Osteoblast (primary cell): ENCODE data around the gene SINHCAF. TPM values are rescaled to one million over a fixed set of nuclear protein-coding genes. Genes with fewer than 3 reads are reported as not detected.

Experiments
- DNase-seq: peaks from one replicate; pipeline ENCODE4 v3.0.0; 2011; ENCODE audit warnings: low spot score, mixed read lengths; ENCODE audit not compliant: insufficient read length; ENCODE audit errors: missing footprints
- H2AFZ ChIP-seq: 2 replicates; pipeline ENCODE4 v1.6.0; 2011; ENCODE audit warnings: mild to moderate bottlenecking, low read length
- H3K27ac ChIP-seq: 2 replicates; pipeline ENCODE4 v1.5.1; 2011; ENCODE audit warnings: mild to moderate bottlenecking, low read depth, low read length, moderate library complexity
- H3K27me3 ChIP-seq: 2 replicates; pipeline ENCODE4 v1.6.0; 2012; ENCODE audit warnings: mild to moderate bottlenecking, control low read depth, inconsistent platforms, low read length, moderate library complexity; ENCODE audit not compliant: insufficient read depth
- H3K36me3 ChIP-seq: 2 replicates; pipeline ENCODE4 v1.5.1; 2011; ENCODE audit warnings: mild to moderate bottlenecking, low read length, control low read depth, moderate library complexity; ENCODE audit not compliant: insufficient read depth
- H3K4me1 ChIP-seq: 2 replicates; pipeline ENCODE4 v1.5.1; 2011; ENCODE audit warnings: mild to moderate bottlenecking, low read length, control low read depth, moderate library complexity; ENCODE audit not compliant: insufficient read depth
- H3K4me2 ChIP-seq: 2 replicates; pipeline ENCODE4 v1.6.0; 2011; ENCODE audit warnings: mild to moderate bottlenecking, low read length; ENCODE audit not compliant: insufficient read depth
- H3K4me3 ChIP-seq: fragments of 200-600 bp; sonication (generic); 3 replicates; pipeline ENCODE4 v1.5.1; 2012; ENCODE audit warnings: mild to moderate bottlenecking, low read length, inconsistent platforms; ENCODE audit not compliant: insufficient read depth
- H3K79me2 ChIP-seq: 2 replicates; pipeline ENCODE4 v1.6.0; 2012; ENCODE audit warnings: mild to moderate bottlenecking, low read length, control low read depth, inconsistent platforms; ENCODE audit not compliant: insufficient read depth
- H3K9me3 ChIP-seq: 2 replicates; pipeline ENCODE4 v1.5.1; 2011; ENCODE audit warnings: low read depth, low read length, control low read depth
- H4K20me1 ChIP-seq: 2 replicates; pipeline ENCODE4 v1.6.0; 2012; ENCODE audit warnings: mild to moderate bottlenecking, low read length, control low read depth; ENCODE audit not compliant: insufficient read depth
- total RNA-seq: library from RNA; depleted of rRNA; stranded (reverse); fragments of >200 nt; gene quantifications from 2 replicates; pipeline ENCODE4 v1.2.3, GENCODE V29; 2012
- TF ChIP-seq, protein P1 (sequence below): IDR thresholded peaks from 2 replicates; pipeline ENCODE4 v1.5.1; 2011; ENCODE audit warnings: mild to moderate bottlenecking, low read depth, low read length, moderate library complexity; ENCODE audit errors: extremely low read depth

The SINHCAF gene
- total RNA-seq, 1 donor, result 11.2 TPM

DNA sequence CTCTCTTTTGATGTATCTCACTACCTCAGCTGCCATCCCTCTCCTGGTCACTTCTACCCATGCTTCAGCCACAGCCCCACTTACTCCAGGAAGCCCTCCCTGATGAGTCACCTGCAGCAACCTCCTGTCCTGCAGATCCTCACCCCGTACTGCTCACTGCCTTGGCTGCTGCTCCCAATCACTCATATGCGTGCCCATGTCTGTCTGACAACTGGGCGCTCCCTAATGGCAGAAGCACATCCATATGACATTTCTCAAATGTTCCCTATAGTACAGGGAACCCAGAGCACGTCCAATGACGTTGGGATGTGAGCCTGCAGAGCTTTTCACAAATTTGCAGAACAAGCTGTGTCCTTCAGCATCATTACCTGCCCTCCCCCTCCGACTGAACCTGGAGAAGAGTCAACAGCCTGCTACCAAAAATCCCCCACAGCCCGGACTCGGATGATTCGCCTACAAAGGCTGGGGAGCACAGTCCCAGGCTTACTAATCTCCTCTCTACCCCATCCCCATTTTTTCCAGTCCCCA lies 90.0 kb downstream of the SINHCAF start:
- Histone ChIP-seq H3K4me2 (no peak overlapping the region), H3K27me3 (peaks cover 53% of the 10 kb centered on the region), H2AFZ (no peak overlapping the region), H3K27ac (no peak overlapping the region), H3K79me2 (no peaks in the 10 kb centered on the region), H3K4me1 (no peaks in the 10 kb centered on the region), H3K9me3 (no peaks in the 10 kb centered on the region), H4K20me1 (no peaks in the 10 kb centered on the region), H3K36me3 (no peaks in the 10 kb centered on the region), H3K4me3 (no peak overlapping the region)
- TF ChIP-seq, protein P1, sequence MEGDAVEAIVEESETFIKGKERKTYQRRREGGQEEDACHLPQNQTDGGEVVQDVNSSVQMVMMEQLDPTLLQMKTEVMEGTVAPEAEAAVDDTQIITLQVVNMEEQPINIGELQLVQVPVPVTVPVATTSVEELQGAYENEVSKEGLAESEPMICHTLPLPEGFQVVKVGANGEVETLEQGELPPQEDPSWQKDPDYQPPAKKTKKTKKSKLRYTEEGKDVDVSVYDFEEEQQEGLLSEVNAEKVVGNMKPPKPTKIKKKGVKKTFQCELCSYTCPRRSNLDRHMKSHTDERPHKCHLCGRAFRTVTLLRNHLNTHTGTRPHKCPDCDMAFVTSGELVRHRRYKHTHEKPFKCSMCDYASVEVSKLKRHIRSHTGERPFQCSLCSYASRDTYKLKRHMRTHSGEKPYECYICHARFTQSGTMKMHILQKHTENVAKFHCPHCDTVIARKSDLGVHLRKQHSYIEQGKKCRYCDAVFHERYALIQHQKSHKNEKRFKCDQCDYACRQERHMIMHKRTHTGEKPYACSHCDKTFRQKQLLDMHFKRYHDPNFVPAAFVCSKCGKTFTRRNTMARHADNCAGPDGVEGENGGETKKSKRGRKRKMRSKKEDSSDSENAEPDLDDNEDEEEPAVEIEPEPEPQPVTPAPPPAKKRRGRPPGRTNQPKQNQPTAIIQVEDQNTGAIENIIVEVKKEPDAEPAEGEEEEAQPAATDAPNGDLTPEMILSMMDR, result no peak
- peak; percentile 9 for DNase-seq

DNA sequence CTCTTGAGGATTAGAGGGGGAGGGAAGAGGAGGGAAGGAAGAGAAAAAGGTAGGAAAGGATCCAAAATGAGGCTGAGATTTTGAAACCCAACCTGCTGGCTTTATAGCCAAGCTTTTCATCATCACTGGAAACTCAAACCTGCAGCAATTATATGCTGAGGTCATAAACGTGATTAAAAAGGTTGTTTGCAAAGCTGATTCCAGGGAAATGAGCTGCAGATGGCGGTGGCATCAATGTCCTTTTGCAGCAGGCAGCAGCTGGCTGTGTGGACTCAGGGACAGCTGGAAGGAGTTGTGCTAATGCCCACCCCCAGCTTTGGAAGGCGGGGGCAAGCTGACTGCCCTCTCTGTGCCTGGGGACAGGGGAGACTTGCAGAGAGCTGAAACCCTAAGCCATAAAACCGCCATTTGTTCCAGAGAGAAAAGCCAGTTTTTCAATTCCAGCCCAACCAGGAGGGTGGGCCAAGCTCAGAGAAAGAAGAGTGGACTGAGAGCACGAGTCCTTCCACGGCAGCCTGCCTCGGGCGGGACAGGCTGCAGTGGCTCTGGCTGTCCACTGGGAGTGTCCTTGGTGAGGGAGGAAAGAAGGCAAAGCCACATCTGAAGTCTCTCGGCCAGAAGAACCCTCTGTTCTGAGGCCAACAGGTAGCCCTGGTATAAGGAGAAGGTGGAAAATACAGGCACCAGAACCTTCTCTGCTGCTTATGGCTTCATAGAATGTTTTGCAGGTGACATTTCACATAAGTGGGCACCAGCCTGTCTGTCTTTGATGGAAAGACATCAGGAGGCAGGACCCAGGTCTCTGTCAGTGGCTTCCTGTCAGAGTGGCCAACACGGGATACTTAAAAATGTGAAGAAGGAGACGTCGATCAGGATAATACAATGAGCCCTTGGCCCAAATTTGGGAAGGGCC lies 90.7 kb downstream of the SINHCAF start:
- no peaks in the 10 kb centered on the region for H4K20me1 ChIP-seq
- no peak overlapping the region for H3K4me3 ChIP-seq
- TF ChIP-seq, protein P1, result peak; percentile 52
- peaks cover 49% of the 10 kb centered on the region for H3K27me3 ChIP-seq
- no peak overlapping the region for H3K4me2 ChIP-seq
- DNase-seq, result peak; percentile 81
- no peak overlapping the region for H3K27ac ChIP-seq
- no peaks in the 10 kb centered on the region for H3K4me1 ChIP-seq
- no peaks in the 10 kb centered on the region for H3K9me3 ChIP-seq
- H3K36me3 ChIP-seq, result no peaks in the 10 kb centered on the region
- no peak overlapping the region for H2AFZ ChIP-seq
- no peaks in the 10 kb centered on the region for H3K79me2 ChIP-seq

- no peaks in the 10 kb centered on the region for H3K9me3 ChIP-seq
- TF ChIP-seq, protein P1, result no peak
- H2AFZ ChIP-seq, result no peak overlapping the region
- no peaks in the 10 kb centered on the region for H3K79me2 ChIP-seq
- H3K4me2 ChIP-seq, result no peak overlapping the region
- peak; percentile 23 for DNase-seq
- H3K4me1 ChIP-seq, result no peaks in the 10 kb centered on the region
- no peaks in the 10 kb centered on the region for H3K36me3 ChIP-seq
- no peaks in the 10 kb centered on the region for H4K20me1 ChIP-seq
- no peak overlapping the region for H3K27ac ChIP-seq
- no peak overlapping the region for H3K4me3 ChIP-seq
- peaks cover 49% of the 10 kb centered on the region for H3K27me3 ChIP-seq
Observed at GRCh38 chr12:31234053-31234840, 91.7 kb downstream of the SINHCAF start.
